ENCODE measurements around the gene AHDC1. TPM values are rescaled to one million over a fixed set of nuclear protein-coding genes. Genes with fewer than 3 reads are reported as not detected.

The AHDC1 gene
- total and polyA plus RNA-seq, 2 of the 13 experiments (the other 11 are each of a cell fraction or from before 2014, with no cell fraction given), result 1.0 to 2.7 TPM

- TF ChIP-seq ZBTB7A (CRISPR knock-in tag; IDR thresholded peaks at IDR 0.05) (no peak), PAXIP1 (CRISPR knock-in tag; conservative IDR thresholded peaks at IDR 0.05) (0 out of 2 replicates have a peak, but pooled peaks have one; percentile 22), TCF7 (IDR thresholded peaks at IDR 0.05; ENCODE audit: low read depth) (no peak), ZNF781 (CRISPR knock-in tag; IDR thresholded peaks at IDR 0.05; ENCODE audit: borderline replicate concordance, not compliant biosample characterization) (no peak), ARID5B (CRISPR knock-in tag; IDR thresholded peaks at IDR 0.05) (0 out of 2 replicates have a peak, but pooled peaks have one; percentile 16), SIX4 (CRISPR knock-in tag; IDR thresholded peaks at IDR 0.05) (no peak), ZNF326 (CRISPR knock-in tag; IDR thresholded peaks at IDR 0.05; ENCODE audit: borderline replicate concordance) (no peak), PAX8 (CRISPR knock-in tag; IDR thresholded peaks at IDR 0.05; ENCODE audit: borderline replicate concordance) (no peak), NONO (IDR thresholded peaks at IDR 0.05) (no peak), NONO (CRISPR knock-in tag; conservative IDR thresholded peaks at IDR 0.05) (peak; percentile 55), SYNCRIP (IDR thresholded peaks at IDR 0.05; ENCODE audit: insufficient read depth, low read depth, low read length) (no peak), MYNN (CRISPR knock-in tag; IDR thresholded peaks at IDR 0.05; ENCODE audit: low read depth) (no peak), ZNF720 (CRISPR knock-in tag; IDR thresholded peaks at IDR 0.05) (no peak), ZNF207 (IDR thresholded peaks at IDR 0.05; ENCODE audit: borderline replicate concordance) (no peak), BCL6 (CRISPR knock-in tag; IDR thresholded peaks at IDR 0.05) (peak; percentile 41; the same call in 1 of the 2 replicates), IRF1 (CRISPR knock-in tag; IDR thresholded peaks at IDR 0.05; ENCODE audit: low read depth) (no peak), HHEX (CRISPR knock-in tag; IDR thresholded peaks at IDR 0.05) (no peak), NR2C2 (CRISPR knock-in tag; IDR thresholded peaks at IDR 0.05; ENCODE audit: borderline replicate concordance) (peak; percentile 75)
Observed at GRCh38 chr1:27603681-27604578, at the start of gene AHDC1 (continued).

Measured in HepG2 (cell line).